Purkinje cell (primary cell): ENCODE measurements around the gene MAG. TPM values are rescaled to one million over a fixed set of nuclear protein-coding genes. Genes with fewer than 3 reads are reported as not detected.

Source experiments
- polyA plus RNA-seq: library from polyadenylated mRNA; unstranded; fragments of >200 nt; fragmentation: Nextera tagmentation; gene quantifications from 2 replicates; pipeline ENCODE4 v1.2.1, GENCODE V29; 2014

Gene MAG
- 0.22 TPM in 1 of 2 replicates, not detected in the other for polyA plus RNA-seq

DNA sequence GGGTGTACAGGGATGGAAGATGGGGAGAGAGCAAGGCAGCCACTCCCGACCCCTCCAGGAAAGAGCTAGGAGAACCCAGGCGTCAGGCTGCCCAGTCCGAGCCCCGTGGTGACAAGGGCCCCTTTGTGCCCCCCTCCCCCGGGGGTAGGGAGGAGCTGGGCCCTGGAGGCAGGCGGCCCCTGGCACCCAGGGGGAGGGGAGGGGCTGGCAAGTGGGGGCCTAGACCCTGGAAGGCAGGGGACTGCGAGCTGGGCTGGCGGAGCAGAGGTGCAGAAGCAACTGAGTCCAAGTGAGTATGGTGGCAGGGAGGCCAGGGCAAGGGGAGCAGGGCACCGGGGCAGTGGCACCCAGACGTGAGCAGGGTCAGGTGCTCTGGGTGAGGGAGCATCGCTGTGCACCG, at the start of gene MAG:
Gene MAG, plus strand, starts transcription at position 246 of the 400 bp plus-strand sequence. CDS start 3,248 bp downstream, outside the sequence.

GRCh38 chr19:35248310-35249145, 43.4 kb upstream of the MAG start, which contains the start of gene LSR:
Gene LSR (plus strand): TSS chr19:35249002. CDS start chr19:35249023, 21 bp downstream.

GRCh38 chr19:35268536-35269437, 23.2 kb upstream of the MAG start, which contains the start of gene USF2:
Gene USF2 (plus strand): TSS chr19:35268962. CDS start chr19:35269102, 140 bp downstream.

DNA sequence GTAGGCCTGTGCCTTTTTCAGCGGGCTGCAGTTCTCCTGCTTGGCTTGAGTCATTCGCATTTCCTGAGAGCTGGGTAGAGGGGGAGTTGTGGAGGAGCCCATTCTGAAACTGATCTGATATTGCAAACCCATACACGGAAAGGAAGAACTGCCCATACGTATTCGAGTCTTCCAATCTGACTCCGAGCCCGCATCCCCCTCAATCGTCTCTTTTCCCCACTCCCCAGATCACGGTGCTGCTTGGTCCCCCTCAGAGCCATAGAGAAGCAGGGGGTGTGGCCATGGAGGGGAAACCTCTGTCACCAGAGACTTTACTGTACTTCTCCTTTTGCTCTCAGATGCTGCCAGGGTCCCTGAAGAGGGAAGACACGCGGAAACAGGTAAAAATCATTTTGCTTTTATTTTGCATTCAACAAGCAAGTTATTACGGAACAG, 36.9 kb downstream of the MAG start, which contains the start of gene CD22:
Gene CD22, plus strand, starts transcription at position 337 of the 435 bp plus-strand sequence. CDS start 2,854 bp downstream, outside the sequence.

DNA sequence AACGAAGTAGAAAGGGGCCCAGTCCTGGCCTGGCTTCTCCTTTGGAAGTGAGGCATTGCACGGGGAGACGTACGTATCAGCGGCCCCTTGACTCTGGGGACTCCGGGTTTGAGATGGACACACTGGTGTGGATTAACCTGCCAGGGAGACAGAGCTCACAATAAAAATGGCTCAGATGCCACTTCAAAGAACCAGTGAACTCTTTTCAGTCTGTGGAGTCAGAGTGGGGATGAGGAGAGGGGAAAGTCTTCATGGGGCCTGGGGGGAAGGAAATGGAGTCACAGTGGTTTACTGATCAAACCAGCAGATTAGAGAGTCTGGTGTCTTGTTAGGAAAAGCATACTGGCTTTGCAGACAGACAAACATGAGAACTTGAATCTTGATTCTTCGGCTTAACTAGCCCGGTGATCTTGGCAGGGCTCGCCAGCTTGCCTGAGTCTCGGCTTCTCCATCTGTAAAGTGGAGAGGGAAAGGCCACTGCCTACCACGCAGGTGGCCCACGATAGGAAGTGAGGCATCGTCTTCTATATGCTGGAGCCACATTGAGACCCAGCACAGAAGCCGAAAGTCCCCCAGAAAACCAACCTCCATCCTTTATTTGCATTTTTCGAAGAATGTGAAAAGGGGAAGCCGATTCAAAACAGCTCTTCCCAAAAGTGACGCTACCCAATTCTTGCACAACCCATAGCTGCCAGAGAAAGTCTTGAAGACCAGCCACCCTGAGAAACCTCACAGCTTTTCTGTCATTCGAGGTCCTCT, 55.4 kb downstream of the MAG start, which contains the start of gene FFAR1:
Gene FFAR1, plus strand, starts transcription at position 732 of the 759 bp plus-strand sequence. CDS start 3,650 bp downstream, outside the sequence.

DNA sequence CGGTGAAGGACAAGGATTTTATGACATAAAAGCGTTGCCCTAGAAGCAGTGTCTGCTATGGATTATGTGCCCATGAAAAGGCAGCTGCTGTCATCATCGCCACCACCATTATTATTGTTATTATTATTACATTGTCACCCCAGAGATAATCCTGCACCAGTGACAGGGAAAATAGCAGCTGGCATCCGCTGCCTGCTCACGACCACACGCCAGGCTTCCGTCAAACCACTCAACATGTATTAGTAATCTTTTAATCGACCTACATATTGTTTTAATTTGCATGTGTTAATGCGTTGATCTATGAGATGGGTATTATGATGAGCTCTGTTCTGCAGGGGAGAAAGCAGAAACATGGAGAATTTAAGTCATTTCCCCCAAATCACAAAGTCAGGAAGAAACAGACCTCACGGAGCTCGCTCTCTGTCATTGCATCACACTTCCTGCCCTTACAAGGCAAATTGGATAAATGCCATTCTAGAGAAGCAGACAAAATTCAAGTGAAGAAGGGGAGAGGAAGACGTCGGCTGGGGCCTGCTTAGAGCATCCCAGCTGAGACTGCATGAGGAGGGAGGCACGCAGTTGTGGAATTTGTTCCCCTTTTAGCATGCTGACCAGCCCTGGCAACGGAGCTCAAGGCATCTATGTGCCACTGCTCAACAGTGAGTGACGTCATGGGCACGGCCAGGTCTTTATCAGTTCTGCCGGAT, 66.1 kb downstream of the MAG start, which contains the start of gene FFAR3:
Gene FFAR3, plus strand, starts transcription at position 594 of the 707 bp plus-strand sequence. CDS start 431 bp downstream, outside the sequence.

Other genes with a start within 250 kb of the MAG start
- gene FXYD3, start 176.3 kb upstream of the MAG start, polyA plus RNA-seq: 0.67 and 3.5 TPM in 2 replicates
- gene LGI4, start 157.1 kb upstream of the MAG start, polyA plus RNA-seq: 2.8 and 6.4 TPM in 2 replicates
- gene FXYD1, start 153.3 kb upstream of the MAG start, polyA plus RNA-seq: 6.4 and 8.3 TPM in 2 replicates
- gene FXYD7, start 148.9 kb upstream of the MAG start, polyA plus RNA-seq: 62.3 and 64.4 TPM in 2 replicates
- 7.1 TPM in 1 of 2 replicates, not detected in the other for gene FXYD5, start 137.4 kb upstream of the MAG start, polyA plus RNA-seq
- gene FAM187B, start 63.4 kb upstream of the MAG start, polyA plus RNA-seq: not detected in 2 replicates
- gene LSR, start 43.2 kb upstream of the MAG start, polyA plus RNA-seq: not detected in 2 replicates
- 2.9 and 3.9 TPM in 2 replicates for gene USF2, start 23.2 kb upstream of the MAG start, polyA plus RNA-seq
- 0.79 TPM in 1 of 2 replicates, not detected in the other for gene HAMP, start 9.6 kb upstream of the MAG start, polyA plus RNA-seq
- gene CD22, start 37.0 kb downstream of the MAG start, polyA plus RNA-seq: 0.28 TPM in 1 of 2 replicates, not detected in the other
- gene FFAR1, start 55.7 kb downstream of the MAG start, polyA plus RNA-seq: not detected in 2 replicates
- gene FFAR3, start 66.3 kb downstream of the MAG start, polyA plus RNA-seq: not detected in 2 replicates
- gene GPR42, start 78.9 kb downstream of the MAG start, polyA plus RNA-seq: not detected in 2 replicates
- gene FFAR2, start 156.1 kb downstream of the MAG start, polyA plus RNA-seq: not detected in 2 replicates
- 0.58 and 1.7 TPM in 2 replicates for gene KRTDAP, start 198.3 kb downstream of the MAG start, polyA plus RNA-seq
- gene DMKN, start 221.5 kb downstream of the MAG start, polyA plus RNA-seq: 6.0 and 7.7 TPM in 2 replicates
- gene SBSN, start 236.2 kb downstream of the MAG start, polyA plus RNA-seq: not detected in 2 replicates
- not detected in 2 replicates for gene GAPDHS, start 241.3 kb downstream of the MAG start, polyA plus RNA-seq